Gastrocnemius medialis (tissue), 4 donors: ENCODE results near the gene EPB42. TPM values are rescaled to one million over a fixed set of nuclear protein-coding genes. Genes with fewer than 3 reads are reported as not detected.

Source experiments
- ATAC-seq, 2 donors: fragments of 150-250 bp; one replicate each; pipeline ENCODE4 v1.9.1; 2016
- DNase-seq, 2 donors: peaks; one replicate each; pipeline ENCODE4 v3.0.0-alpha.2; 2019
- H3K27ac ChIP-seq, 4 donors: fragments of 200-600 bp; sonication (generic); 1 replicate in 1 of 4; 2 replicates in 3 of 4; pipeline ENCODE4 v1.5.1; 2016 to 2018; ENCODE audit warnings: mild to moderate bottlenecking in 2 of 4, moderate library complexity in 1 of 4
- H3K27me3 ChIP-seq, 3 donors: fragments of 200-600 bp; sonication (generic) in 2 of 3; 1 replicate in 1 of 3; 2 replicates in 2 of 3; pipeline versions ENCODE4 v1.5.1 to v1.6.0; 2016 to 2019; ENCODE audit warnings: mild to moderate bottlenecking in 1 of 3, moderate library complexity in 1 of 3
- H3K36me3 ChIP-seq, 2 donors: fragments of 200-600 bp; sonication (generic) in 1 of 2; one replicate each; pipeline ENCODE4 v1.5.1; 2017 to 2018
- H3K4me1 ChIP-seq, 2 donors: fragments of 200-600 bp; sonication (generic) in 1 of 2; one replicate each; pipeline ENCODE4 v1.5.1; 2016 to 2017; ENCODE audit warnings: mild to moderate bottlenecking in 2 of 2
- H3K4me3 ChIP-seq, 4 donors: fragments of 200-600 bp; sonication (generic) in 3 of 4; 1 replicate in 1 of 4; 2 replicates in 3 of 4; pipeline ENCODE4 v1.5.1; 2016 to 2019; ENCODE audit warnings: mild to moderate bottlenecking in 2 of 4
- H3K9me3 ChIP-seq, 3 donors: fragments of 200-600 bp; sonication (generic) in 2 of 3; 1 replicate in 1 of 3; 2 replicates in 2 of 3; pipeline ENCODE4 v1.5.1; 2016 to 2019
- POLR2A ChIP-seq, 2 donors: fragments of 450-650 bp; IDR thresholded peaks; one replicate each; pipeline ENCODE4 v1.6.1; 2017; ENCODE audit warnings: antibody characterized with exemption in 2 of 2, mild to moderate bottlenecking in 2 of 2, moderate library complexity in 2 of 2
- in situ Hi-C, 4 donors: fragments of 200-750 bp; cut with MboI; loops; one replicate each; pipeline versions ENCODE4 v1.15.0 to v1.8.0; 2017; ENCODE audit warnings: low sequenced_read_pairs in 4 of 4
- intact Hi-C: fragments of 100-400 bp; cut with DNase I; formaldehyde crosslinking; loops from one replicate; pipeline ENCODE4 v1.15.1; 2023; ENCODE audit warnings: low total_unique reads
- total RNA-seq, 4 donors: library from RNA; depleted of rRNA; stranded (reverse); fragments of >200 nt; gene quantifications; one replicate each; pipeline versions ENCODE4 v1.1.0 to v1.2.3, GENCODE V29; 2016
- TF ChIP-seq, protein P1 (sequence below), 5 experiments: fragments of 450-650 bp in 3 of 5; fragments of 200-600 bp in 2 of 5; sonication (generic) in 2 of 5; IDR thresholded peaks in 4 of 5; conservative IDR thresholded peaks in 1 of 5; 1 replicate in 4 of 5; 2 replicates in 1 of 5; pipeline ENCODE4 v1.5.1; 2016 to 2019; ENCODE audit warnings: antibody characterized with exemption in 5 of 5, mild to moderate bottlenecking in 3 of 5, moderate library complexity in 3 of 5

The EPB42 gene
- total RNA-seq, 4 donors from 2014 or later, result not detected

DNA sequence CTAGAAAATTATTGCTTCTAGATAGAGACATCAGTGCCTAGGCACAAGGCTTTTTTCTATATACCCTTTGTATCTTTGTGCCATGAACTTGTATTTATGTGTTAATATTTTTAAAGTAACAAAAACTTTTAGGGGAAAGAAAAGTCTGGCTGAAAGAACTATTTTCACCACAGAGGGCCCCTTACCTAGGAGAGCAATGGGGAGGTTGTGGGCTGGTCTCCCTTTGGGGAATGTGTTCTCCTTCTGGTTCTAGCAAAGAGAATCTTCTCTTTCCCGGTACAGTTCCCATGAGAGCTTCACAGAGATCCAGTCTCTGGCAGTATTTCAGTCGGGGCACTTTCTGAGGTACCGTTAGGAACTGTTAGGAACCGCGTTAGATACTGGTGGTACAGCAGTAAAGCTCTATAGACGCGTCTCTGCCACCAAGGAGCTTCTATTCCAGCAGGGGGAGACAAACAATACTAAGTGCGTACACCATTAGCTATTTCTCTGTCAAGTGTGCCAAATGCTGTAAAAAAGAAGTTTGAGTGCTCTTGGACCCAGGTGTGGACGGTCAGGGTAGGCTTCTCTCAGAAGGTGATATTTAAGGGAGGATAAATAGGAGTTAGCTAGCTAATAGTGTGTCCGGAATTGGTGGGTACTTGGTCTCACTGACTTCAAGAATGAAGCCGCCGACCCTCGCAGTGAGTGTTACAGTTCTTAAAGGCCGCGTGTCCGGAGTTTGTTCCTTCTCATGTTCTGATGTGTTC lies 4.6 kb upstream of the EPB42 start:
- ATAC-seq (peak; percentile 94 to 98), DNase-seq (peak; percentile 18 to 32)
- Histone ChIP-seq H3K4me3 (no peak overlapping the region), H3K27ac (no peak overlapping the region), H3K36me3 (no peaks in the 10 kb centered on the region), H3K9me3 (no peaks in the 10 kb centered on the region), H3K4me1 (peaks cover 0 to 12% of the 10 kb centered on the region in 2 donors), H3K27me3 (no peaks in the 10 kb centered on the region)
- TF ChIP-seq, protein P1, sequence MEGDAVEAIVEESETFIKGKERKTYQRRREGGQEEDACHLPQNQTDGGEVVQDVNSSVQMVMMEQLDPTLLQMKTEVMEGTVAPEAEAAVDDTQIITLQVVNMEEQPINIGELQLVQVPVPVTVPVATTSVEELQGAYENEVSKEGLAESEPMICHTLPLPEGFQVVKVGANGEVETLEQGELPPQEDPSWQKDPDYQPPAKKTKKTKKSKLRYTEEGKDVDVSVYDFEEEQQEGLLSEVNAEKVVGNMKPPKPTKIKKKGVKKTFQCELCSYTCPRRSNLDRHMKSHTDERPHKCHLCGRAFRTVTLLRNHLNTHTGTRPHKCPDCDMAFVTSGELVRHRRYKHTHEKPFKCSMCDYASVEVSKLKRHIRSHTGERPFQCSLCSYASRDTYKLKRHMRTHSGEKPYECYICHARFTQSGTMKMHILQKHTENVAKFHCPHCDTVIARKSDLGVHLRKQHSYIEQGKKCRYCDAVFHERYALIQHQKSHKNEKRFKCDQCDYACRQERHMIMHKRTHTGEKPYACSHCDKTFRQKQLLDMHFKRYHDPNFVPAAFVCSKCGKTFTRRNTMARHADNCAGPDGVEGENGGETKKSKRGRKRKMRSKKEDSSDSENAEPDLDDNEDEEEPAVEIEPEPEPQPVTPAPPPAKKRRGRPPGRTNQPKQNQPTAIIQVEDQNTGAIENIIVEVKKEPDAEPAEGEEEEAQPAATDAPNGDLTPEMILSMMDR (IDR thresholded peaks at IDR 0.05 in 4 of 5, conservative IDR thresholded peaks at IDR 0.05 in 1 of 5), result peak; percentile 78 to 88 (median 86)
- TF ChIP-seq POLR2A (IDR thresholded peaks at IDR 0.05), result no peak
- in situ Hi-C loops, result loop anchor here in 1 of 4 donors (5.0 kb wide), 1 partner anchor 62 kb away; no protein-coding TSS in a partner anchor
- intact Hi-C loops, result loop anchor here (1.0 kb wide), 1 partner anchor 60 kb away; no protein-coding TSS in a partner anchor

DNA sequence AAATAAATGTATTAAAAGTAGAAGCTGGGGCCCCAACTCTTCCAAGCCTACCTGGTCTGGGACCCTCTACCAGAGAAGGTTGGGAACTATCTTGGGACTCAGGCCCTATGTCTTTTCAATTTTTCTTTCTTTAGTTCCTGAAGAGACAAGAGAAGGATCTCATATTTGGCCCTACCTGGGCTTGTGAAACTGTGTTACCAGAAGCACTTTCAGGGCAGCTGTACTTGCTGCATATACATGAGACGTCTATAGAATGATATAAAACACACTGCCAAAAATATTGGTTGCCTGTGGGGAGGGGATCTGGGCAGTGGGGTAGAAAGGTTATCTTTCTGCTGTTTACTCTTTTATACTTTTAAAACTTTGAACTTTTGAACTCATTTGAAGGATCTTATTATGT lies 604 bp upstream of the EPB42 start:
- no peak for DNase-seq
- Histone ChIP-seq H3K36me3 (no peaks in the 10 kb centered on the region), H3K27ac (no peak overlapping the region), H3K4me3 (no peak overlapping the region), H3K27me3 (no peaks in the 10 kb centered on the region), H3K4me1 (no peaks in the 10 kb centered on the region), H3K9me3 (no peaks in the 10 kb centered on the region)
- intact Hi-C loops, result no loop called here
- no peak for TF ChIP-seq POLR2A (IDR thresholded peaks at IDR 0.05)
- TF ChIP-seq, protein P1 (IDR thresholded peaks at IDR 0.05 in 4 of 5, conservative IDR thresholded peaks at IDR 0.05 in 1 of 5), result no peak
- ATAC-seq, result no peak
- in situ Hi-C loops, result loop anchor here in 3 of 4 donors (5.0 kb wide), 1 partner anchor 66 kb away; no protein-coding TSS in a partner anchor

DNA sequence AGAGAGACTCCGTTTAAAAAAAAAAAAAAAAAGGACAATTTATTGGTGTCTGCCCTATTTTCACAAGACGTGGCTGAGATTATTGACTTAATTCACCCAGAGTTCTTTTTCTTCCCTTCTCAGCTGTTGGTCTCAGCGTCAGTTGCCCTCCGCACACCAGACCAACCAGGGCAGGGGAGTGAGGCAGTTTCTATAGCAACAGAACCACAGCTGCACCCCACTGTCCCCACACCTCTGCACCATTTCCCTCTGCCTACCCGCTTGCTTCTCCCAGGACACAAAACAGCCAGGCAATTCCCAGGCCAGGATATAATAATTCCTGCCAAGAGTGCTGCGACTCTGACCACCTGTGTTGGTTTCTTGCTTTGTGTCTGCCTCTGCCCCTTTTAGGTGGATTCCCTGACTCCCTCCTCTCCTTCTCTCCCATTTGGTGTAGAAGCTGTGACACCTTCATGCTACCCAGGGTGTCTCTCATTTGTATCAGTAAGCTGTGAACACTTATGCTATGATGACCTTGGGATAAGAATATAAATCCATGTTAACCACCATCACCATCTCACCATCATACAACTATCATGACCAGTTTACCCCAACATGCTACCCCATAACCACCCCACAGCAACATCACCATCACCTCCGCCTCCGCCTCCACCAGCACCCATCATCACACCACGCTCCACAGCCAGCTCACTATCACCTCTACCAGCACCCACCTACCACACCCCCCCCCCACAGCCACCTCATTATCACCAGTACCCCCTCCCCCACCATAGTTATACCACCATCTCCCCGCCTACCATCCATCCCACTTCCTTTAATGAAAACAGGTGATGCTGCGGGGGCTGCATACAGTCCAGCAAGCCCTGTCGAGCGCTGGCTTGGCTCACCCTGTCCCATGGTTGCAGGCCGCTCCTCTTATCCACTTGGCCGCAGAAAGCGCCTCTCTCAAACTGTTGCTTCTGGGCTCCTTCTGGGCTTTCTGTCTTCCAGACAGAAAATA lies 589 bp downstream of the EPB42 start:
- Histone ChIP-seq H3K4me3 (no peak overlapping the region), H3K27me3 (no peaks in the 10 kb centered on the region), H3K4me1 (no peaks in the 10 kb centered on the region), H3K9me3 (no peaks in the 10 kb centered on the region), H3K36me3 (no peaks in the 10 kb centered on the region), H3K27ac (no peak overlapping the region)
- no peak for DNase-seq
- ATAC-seq, result no peak
- in situ Hi-C loops, result loop anchor here in 3 of 4 donors (5.0 kb wide), 1 partner anchor 67 kb away; no protein-coding TSS in a partner anchor
- TF ChIP-seq POLR2A (IDR thresholded peaks at IDR 0.05), result no peak
- TF ChIP-seq, protein P1 (IDR thresholded peaks at IDR 0.05 in 4 of 5, conservative IDR thresholded peaks at IDR 0.05 in 1 of 5), result no peak
- intact Hi-C loops, result no loop called here

DNA sequence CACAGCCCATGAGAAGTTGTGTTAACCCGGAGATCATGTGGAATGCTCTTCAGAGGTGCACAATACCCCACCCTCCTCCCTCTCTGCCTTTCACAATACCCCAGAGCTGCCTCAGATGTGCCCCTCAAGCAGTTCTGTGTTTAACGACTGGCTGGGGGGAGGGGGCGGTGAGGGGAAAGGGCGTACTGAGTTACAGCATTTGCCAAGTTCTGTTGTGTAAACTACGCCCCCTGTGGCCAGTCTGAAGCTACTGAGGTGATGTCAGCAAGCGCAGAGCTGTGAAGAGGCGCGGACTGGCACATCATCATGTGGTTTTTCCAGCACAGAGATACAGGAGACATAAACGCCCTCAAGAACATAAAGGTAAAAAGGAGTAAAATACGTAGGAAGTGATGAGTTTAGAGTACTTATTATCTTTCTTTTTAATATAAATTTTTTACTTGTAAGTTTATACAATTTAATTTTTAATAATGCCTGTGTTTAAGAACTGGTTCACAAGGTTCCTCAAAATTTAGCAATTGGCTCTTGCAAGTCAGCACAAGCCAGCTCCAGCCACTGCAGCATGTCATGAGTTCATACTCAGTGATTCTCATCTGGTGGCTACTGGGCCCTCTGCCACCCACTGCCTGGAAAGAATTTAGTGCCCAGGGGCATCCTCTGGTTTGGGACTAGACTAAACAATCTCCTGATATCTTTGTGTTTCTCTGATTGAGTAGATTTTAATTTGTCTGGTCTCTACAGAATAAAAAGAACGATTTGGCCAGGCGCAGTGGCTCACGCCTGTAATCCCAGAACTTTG lies 1.7 kb downstream of the EPB42 start:
- H3K36me3 ChIP-seq, result no peaks in the 10 kb centered on the region
- no peak overlapping the region for H3K4me3 ChIP-seq
- ATAC-seq, result no peak
- no peak overlapping the region for H3K27ac ChIP-seq
- H3K9me3 ChIP-seq, result no peaks in the 10 kb centered on the region
- no peaks in the 10 kb centered on the region for H3K27me3 ChIP-seq
- no peak for DNase-seq
- H3K4me1 ChIP-seq, result no peaks in the 10 kb centered on the region
- TF ChIP-seq POLR2A (IDR thresholded peaks at IDR 0.05), result no peak
- TF ChIP-seq, protein P1 (IDR thresholded peaks at IDR 0.05 in 4 of 5, conservative IDR thresholded peaks at IDR 0.05 in 1 of 5), result no peak
- in situ Hi-C loops (no loop called here), intact Hi-C loops (no loop called here)
